Esophagus squamous epithelium (tissue), 4 donors: ENCODE measurements around the gene ROR2.

Source experiments
- POLR2A ChIP-seq, 4 donors: fragments of 450-650 bp; IDR thresholded peaks; one replicate each; pipeline ENCODE4 v1.6.1; 2017; ENCODE audit warnings: antibody characterized with exemption in 4 of 4, mild to moderate bottlenecking in 4 of 4, moderate library complexity in 3 of 4
- TF ChIP-seq, protein P1 (sequence below), 6 experiments: fragments of 450-650 bp in 4 of 6; fragments of 200-600 bp in 2 of 6; sonication (generic) in 2 of 6; IDR thresholded peaks; one replicate each; pipeline ENCODE4 v1.5.1; 2016 to 2019; ENCODE audit warnings: antibody characterized with exemption in 6 of 6, mild to moderate bottlenecking in 4 of 6, moderate library complexity in 4 of 6

DNA sequence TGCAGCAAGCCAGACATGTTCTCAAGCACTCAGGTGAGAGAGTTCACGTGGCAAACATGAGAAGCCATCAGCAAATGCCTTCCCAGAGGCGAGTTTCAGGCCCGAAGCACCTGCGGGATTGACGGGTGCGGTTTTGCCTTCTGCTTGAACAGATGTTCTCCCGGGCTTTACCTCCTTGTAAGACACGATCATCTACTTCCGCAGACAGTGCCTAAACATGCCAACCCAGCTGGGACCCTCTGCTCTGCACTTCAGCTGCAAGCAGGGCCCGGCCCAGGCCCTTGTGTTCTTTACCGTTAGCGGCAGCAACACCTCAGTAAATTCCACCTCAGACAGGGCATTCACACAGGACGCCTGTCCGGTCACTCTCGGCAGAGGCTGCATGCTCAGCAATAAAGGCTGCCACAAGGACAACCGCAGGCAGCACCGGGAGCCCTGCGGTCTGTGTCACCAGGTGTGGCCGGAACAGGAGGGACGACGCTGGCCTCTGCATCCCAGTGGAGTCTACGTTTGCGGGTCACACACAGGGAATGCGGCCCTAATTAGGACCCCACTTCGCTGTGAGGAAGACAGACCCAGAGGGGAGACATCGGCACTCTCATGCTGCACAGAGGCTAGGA, 139.6 kb downstream of the ROR2 start:
- TF ChIP-seq, protein P1, sequence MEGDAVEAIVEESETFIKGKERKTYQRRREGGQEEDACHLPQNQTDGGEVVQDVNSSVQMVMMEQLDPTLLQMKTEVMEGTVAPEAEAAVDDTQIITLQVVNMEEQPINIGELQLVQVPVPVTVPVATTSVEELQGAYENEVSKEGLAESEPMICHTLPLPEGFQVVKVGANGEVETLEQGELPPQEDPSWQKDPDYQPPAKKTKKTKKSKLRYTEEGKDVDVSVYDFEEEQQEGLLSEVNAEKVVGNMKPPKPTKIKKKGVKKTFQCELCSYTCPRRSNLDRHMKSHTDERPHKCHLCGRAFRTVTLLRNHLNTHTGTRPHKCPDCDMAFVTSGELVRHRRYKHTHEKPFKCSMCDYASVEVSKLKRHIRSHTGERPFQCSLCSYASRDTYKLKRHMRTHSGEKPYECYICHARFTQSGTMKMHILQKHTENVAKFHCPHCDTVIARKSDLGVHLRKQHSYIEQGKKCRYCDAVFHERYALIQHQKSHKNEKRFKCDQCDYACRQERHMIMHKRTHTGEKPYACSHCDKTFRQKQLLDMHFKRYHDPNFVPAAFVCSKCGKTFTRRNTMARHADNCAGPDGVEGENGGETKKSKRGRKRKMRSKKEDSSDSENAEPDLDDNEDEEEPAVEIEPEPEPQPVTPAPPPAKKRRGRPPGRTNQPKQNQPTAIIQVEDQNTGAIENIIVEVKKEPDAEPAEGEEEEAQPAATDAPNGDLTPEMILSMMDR (IDR thresholded peaks at IDR 0.05): no peak
- TF ChIP-seq POLR2A (IDR thresholded peaks at IDR 0.05): no peak
